GM23338 (cell line): ENCODE data around the gene EIF2B5. TPM values are rescaled to one million over a fixed set of nuclear protein-coding genes. Genes with fewer than 3 reads are reported as not detected.

ENCODE experiments used
- ATAC-seq: fragments of 200-7000 bp; cut with Tn5 transposase; 3 replicates; pipeline ENCODE4 v1.9.1; 2020
- DNase-seq: peaks from one replicate; pipeline ENCODE4 v3.0.0-alpha.2; 2015; ENCODE audit warnings: low spot score
- H2AFZ ChIP-seq: fragments of 200-600 bp; sonication (generic); 2 replicates; pipeline ENCODE4 v1.8.0; 2016; ENCODE audit warnings: antibody characterized with exemption, mild to moderate bottlenecking, moderate library complexity
- H3F3A ChIP-seq: fragments of 200-600 bp; sonication (generic); replicated peaks from 2 replicates; pipeline ENCODE4 v1.8.0; 2017; ENCODE audit warnings: antibody characterized with exemption, mixed run types, low read depth
- H3K27ac ChIP-seq: fragments of 200-600 bp; sonication (generic); 2 replicates; pipeline ENCODE4 v1.6.1; 2016; ENCODE audit warnings: low read depth
- H3K27me3 ChIP-seq: fragments of 200-600 bp; sonication (generic); 2 replicates; pipeline ENCODE4 v1.8.0; 2016; ENCODE audit warnings: mild to moderate bottlenecking, mixed run types, moderate library complexity; ENCODE audit not compliant: insufficient read depth
- H3K36me3 ChIP-seq: fragments of 200-600 bp; sonication (generic); 2 replicates; pipeline ENCODE4 v1.8.0; 2016; ENCODE audit warnings: mild to moderate bottlenecking; ENCODE audit not compliant: insufficient read depth
- H3K4me1 ChIP-seq: fragments of 200-600 bp; sonication (generic); 2 replicates; pipeline ENCODE4 v1.8.0; 2016; ENCODE audit warnings: mild to moderate bottlenecking, moderate library complexity; ENCODE audit not compliant: insufficient read depth
- H3K4me2 ChIP-seq: fragments of 200-600 bp; sonication (generic); 2 replicates; pipeline ENCODE4 v1.7.1; 2017; ENCODE audit warnings: mixed run types
- H3K4me3 ChIP-seq: fragments of 200-600 bp; sonication (generic); 2 replicates; pipeline ENCODE4 v1.6.1; 2016; ENCODE audit warnings: mixed run types
- H3K79me2 ChIP-seq: fragments of 200-600 bp; sonication (generic); replicated peaks from 2 replicates; pipeline ENCODE4 v1.8.0; 2017; ENCODE audit warnings: mild to moderate bottlenecking; ENCODE audit not compliant: insufficient read depth
- H3K9me2 ChIP-seq: fragments of 200-600 bp; sonication (generic); 2 replicates; pipeline ENCODE4 v1.8.0; 2017; ENCODE audit not compliant: insufficient read depth
- H4K20me1 ChIP-seq: fragments of 200-600 bp; sonication (generic); replicated peaks from 2 replicates; pipeline ENCODE4 v1.8.0; 2017; ENCODE audit warnings: mild to moderate bottlenecking; ENCODE audit not compliant: insufficient read depth
- H3K27ac Mint-ChIP-seq: 2 replicates; pipeline ENCODE4 v1.8.0; 2020; ENCODE audit warnings: inconsistent platforms, mild to moderate bottlenecking, moderate library complexity, mixed read lengths
- H3K27me3 Mint-ChIP-seq: 3 replicates; pipeline ENCODE4 v1.8.0; 2022; ENCODE audit warnings: low read depth, mild to moderate bottlenecking, moderate library complexity, mixed read lengths, inconsistent platforms; ENCODE audit not compliant: insufficient read depth, poor library complexity
- H3K36me3 Mint-ChIP-seq: 3 replicates; pipeline ENCODE4 v1.8.0; 2021; ENCODE audit warnings: low read depth, mild to moderate bottlenecking, inconsistent platforms, moderate library complexity, mixed read lengths
- H3K4me1 Mint-ChIP-seq: 3 replicates; pipeline ENCODE4 v1.8.0; 2020; ENCODE audit warnings: mild to moderate bottlenecking, inconsistent platforms, mixed read lengths
- H3K4me3 Mint-ChIP-seq: 3 replicates; pipeline ENCODE4 v1.8.0; 2021; ENCODE audit warnings: moderate library complexity, mild to moderate bottlenecking, inconsistent platforms, mixed read lengths
- H3K9me3 Mint-ChIP-seq: 3 replicates; pipeline ENCODE4 v1.8.0; 2020; ENCODE audit warnings: moderate library complexity, mild to moderate bottlenecking, inconsistent platforms, mixed read lengths
- CREB1 ChIP-seq: fragments of 250-450 bp; sonication (Bioruptor Pico); IDR thresholded peaks from 2 replicates; pipeline ENCODE4 v1.5.0; 2020; ENCODE audit warnings: low read depth, mild to moderate bottlenecking, moderate library complexity
- NANOG ChIP-seq: IDR thresholded peaks from 2 replicates; pipeline ENCODE4 v1.6.1; 2016; ENCODE audit warnings: antibody characterized with exemption, borderline replicate concordance
- POLR2AphosphoS5 ChIP-seq: IDR thresholded peaks from 2 replicates; pipeline ENCODE4 v1.6.1; 2016; ENCODE audit warnings: antibody characterized with exemption, low read depth
- STAT1 ChIP-seq: IDR thresholded peaks from one replicate; pipeline ENCODE4 v1.6.1; 2016; ENCODE audit warnings: antibody characterized with exemption; ENCODE audit not compliant: unreplicated experiment
- ZNF114 ChIP-seq: fragments of 250-450 bp; sonication (Bioruptor Pico); IDR thresholded peaks from 2 replicates; pipeline ENCODE4 v1.5.0; 2020; ENCODE audit warnings: mild to moderate bottlenecking, moderate library complexity
- polyA plus RNA-seq: library from polyadenylated mRNA; unstranded; fragments of >200 nt; fragmentation: Nextera tagmentation; extraction: Ambion mirVana; gene quantifications from 2 replicates; pipeline ENCODE4 v1.2.1, GENCODE V29; 2016
- total RNA-seq: library from RNA; depleted of rRNA; stranded (reverse); fragments of >200 nt; shearing (Covaris generic); gene quantifications from 2 replicates; pipeline ENCODE4 v1.2.3, GENCODE V29; 2014
- TF ChIP-seq, protein P1 (sequence below), 2 experiments: fragments of 200-600 bp in 1 of 2; sonication (generic) in 1 of 2; conservative IDR thresholded peaks; 2 replicates each; pipeline versions ENCODE4 v1.5.1 to v1.6.1; 2016 to 2017; ENCODE audit warnings: antibody characterized with exemption in 2 of 2, low read depth in 2 of 2, mild to moderate bottlenecking in 2 of 2, moderate library complexity in 1 of 2
- TF ChIP-seq, protein P2 (sequence below): IDR thresholded peaks from one replicate; pipeline ENCODE4 v1.6.1; 2018; ENCODE audit warnings: antibody characterized with exemption; ENCODE audit not compliant: unreplicated experiment
- TF ChIP-seq, protein P3 (sequence below): fragments of 250-450 bp; sonication (Bioruptor Pico); IDR thresholded peaks from 2 replicates; pipeline ENCODE4 v1.5.0; 2020; ENCODE audit warnings: mild to moderate bottlenecking, moderate library complexity

Gene EIF2B5
- total and polyA plus RNA-seq, 2 experiments from 2014 or later, result 26.4 to 43.3 TPM

DNA sequence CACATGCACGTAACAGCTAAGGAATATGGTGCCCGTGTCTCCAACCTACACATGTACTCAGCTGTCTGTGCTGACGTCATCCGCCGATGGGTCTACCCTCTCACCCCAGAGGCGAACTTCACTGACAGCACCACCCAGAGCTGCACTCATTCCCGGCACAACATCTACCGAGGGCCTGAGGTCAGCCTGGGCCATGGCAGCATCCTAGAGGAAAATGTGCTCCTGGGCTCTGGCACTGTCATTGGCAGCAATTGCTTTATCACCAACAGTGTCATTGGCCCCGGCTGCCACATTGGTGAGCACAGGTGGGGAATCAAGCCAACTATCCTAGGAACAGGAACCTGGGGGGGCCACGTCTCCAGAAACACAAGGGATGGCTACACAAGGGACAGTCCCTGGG lies 5.3 kb downstream of the EIF2B5 start:
- Mint-ChIP-seq H3K4me1 (peaks cover 12% of the 10 kb centered on the region), H3K36me3 (peaks cover 59% of the 10 kb centered on the region), H3K9me3 (no peaks in the 10 kb centered on the region), H3K4me3 (no peak overlapping the region), H3K27ac (no peak overlapping the region), H3K27me3 (peaks cover 2% of the 10 kb centered on the region)
- TF ChIP-seq, protein P1, sequence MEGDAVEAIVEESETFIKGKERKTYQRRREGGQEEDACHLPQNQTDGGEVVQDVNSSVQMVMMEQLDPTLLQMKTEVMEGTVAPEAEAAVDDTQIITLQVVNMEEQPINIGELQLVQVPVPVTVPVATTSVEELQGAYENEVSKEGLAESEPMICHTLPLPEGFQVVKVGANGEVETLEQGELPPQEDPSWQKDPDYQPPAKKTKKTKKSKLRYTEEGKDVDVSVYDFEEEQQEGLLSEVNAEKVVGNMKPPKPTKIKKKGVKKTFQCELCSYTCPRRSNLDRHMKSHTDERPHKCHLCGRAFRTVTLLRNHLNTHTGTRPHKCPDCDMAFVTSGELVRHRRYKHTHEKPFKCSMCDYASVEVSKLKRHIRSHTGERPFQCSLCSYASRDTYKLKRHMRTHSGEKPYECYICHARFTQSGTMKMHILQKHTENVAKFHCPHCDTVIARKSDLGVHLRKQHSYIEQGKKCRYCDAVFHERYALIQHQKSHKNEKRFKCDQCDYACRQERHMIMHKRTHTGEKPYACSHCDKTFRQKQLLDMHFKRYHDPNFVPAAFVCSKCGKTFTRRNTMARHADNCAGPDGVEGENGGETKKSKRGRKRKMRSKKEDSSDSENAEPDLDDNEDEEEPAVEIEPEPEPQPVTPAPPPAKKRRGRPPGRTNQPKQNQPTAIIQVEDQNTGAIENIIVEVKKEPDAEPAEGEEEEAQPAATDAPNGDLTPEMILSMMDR (conservative IDR thresholded peaks at IDR 0.05; ENCODE audit: low read depth in 2 of 2), result no peak
- TF ChIP-seq, protein P2, sequence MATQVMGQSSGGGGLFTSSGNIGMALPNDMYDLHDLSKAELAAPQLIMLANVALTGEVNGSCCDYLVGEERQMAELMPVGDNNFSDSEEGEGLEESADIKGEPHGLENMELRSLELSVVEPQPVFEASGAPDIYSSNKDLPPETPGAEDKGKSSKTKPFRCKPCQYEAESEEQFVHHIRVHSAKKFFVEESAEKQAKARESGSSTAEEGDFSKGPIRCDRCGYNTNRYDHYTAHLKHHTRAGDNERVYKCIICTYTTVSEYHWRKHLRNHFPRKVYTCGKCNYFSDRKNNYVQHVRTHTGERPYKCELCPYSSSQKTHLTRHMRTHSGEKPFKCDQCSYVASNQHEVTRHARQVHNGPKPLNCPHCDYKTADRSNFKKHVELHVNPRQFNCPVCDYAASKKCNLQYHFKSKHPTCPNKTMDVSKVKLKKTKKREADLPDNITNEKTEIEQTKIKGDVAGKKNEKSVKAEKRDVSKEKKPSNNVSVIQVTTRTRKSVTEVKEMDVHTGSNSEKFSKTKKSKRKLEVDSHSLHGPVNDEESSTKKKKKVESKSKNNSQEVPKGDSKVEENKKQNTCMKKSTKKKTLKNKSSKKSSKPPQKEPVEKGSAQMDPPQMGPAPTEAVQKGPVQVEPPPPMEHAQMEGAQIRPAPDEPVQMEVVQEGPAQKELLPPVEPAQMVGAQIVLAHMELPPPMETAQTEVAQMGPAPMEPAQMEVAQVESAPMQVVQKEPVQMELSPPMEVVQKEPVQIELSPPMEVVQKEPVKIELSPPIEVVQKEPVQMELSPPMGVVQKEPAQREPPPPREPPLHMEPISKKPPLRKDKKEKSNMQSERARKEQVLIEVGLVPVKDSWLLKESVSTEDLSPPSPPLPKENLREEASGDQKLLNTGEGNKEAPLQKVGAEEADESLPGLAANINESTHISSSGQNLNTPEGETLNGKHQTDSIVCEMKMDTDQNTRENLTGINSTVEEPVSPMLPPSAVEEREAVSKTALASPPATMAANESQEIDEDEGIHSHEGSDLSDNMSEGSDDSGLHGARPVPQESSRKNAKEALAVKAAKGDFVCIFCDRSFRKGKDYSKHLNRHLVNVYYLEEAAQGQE, result no peak
- TF ChIP-seq STAT1 (no peak), CREB1 (no peak), NANOG (no peak), POLR2AphosphoS5 (no peak), ZNF114 (CRISPR knock-in tag) (no peak)
- TF ChIP-seq, protein P3, sequence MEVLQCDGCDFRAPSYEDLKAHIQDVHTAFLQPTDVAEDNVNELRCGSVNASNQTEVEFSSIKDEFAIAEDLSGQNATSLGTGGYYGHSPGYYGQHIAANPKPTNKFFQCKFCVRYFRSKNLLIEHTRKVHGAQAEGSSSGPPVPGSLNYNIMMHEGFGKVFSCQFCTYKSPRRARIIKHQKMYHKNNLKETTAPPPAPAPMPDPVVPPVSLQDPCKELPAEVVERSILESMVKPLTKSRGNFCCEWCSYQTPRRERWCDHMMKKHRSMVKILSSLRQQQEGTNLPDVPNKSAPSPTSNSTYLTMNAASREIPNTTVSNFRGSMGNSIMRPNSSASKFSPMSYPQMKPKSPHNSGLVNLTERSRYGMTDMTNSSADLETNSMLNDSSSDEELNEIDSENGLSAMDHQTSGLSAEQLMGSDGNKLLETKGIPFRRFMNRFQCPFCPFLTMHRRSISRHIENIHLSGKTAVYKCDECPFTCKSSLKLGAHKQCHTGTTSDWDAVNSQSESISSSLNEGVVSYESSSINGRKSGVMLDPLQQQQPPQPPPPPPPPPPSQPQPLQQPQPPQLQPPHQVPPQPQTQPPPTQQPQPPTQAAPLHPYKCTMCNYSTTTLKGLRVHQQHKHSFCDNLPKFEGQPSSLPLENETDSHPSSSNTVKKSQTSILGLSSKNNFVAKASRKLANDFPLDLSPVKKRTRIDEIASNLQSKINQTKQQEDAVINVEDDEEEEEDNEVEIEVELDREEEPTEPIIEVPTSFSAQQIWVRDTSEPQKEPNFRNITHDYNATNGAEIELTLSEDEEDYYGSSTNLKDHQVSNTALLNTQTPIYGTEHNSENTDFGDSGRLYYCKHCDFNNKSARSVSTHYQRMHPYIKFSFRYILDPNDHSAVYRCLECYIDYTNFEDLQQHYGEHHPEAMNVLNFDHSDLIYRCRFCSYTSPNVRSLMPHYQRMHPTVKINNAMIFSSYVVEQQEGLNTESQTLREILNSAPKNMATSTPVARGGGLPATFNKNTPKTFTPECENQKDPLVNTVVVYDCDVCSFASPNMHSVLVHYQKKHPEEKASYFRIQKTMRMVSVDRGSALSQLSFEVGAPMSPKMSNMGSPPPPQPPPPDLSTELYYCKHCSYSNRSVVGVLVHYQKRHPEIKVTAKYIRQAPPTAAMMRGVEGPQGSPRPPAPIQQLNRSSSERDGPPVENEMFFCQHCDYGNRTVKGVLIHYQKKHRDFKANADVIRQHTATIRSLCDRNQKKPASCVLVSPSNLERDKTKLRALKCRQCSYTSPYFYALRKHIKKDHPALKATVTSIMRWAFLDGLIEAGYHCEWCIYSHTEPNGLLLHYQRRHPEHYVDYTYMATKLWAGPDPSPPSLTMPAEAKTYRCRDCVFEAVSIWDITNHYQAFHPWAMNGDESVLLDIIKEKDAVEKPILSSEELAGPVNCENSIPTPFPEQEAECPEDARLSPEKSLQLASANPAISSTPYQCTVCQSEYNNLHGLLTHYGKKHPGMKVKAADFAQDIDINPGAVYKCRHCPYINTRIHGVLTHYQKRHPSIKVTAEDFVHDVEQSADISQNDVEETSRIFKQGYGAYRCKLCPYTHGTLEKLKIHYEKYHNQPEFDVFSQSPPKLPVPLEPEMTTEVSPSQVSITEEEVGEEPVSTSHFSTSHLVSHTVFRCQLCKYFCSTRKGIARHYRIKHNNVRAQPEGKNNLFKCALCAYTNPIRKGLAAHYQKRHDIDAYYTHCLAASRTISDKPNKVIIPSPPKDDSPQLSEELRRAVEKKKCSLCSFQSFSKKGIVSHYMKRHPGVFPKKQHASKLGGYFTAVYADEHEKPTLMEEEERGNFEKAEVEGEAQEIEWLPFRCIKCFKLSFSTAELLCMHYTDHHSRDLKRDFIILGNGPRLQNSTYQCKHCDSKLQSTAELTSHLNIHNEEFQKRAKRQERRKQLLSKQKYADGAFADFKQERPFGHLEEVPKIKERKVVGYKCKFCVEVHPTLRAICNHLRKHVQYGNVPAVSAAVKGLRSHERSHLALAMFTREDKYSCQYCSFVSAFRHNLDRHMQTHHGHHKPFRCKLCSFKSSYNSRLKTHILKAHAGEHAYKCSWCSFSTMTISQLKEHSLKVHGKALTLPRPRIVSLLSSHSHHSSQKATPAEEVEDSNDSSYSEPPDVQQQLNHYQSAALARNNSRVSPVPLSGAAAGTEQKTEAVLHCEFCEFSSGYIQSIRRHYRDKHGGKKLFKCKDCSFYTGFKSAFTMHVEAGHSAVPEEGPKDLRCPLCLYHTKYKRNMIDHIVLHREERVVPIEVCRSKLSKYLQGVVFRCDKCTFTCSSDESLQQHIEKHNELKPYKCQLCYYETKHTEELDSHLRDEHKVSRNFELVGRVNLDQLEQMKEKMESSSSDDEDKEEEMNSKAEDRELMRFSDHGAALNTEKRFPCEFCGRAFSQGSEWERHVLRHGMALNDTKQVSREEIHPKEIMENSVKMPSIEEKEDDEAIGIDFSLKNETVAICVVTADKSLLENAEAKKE (CRISPR knock-in tag), result no peak
- Histone ChIP-seq H3K79me2 (peaks cover 36% of the 10 kb centered on the region), H3K9me2 (no peaks in the 10 kb centered on the region), H3K4me2 (no peak overlapping the region), H3K36me3 (peaks cover 15% of the 10 kb centered on the region), H3K27ac (no peak overlapping the region), H3K4me1 (peaks cover 7% of the 10 kb centered on the region; the same call in 1 of the 2 replicates), H3F3A (no peaks in the 10 kb centered on the region), H3K27me3 (no peaks in the 10 kb centered on the region), H4K20me1 (peaks cover 4% of the 10 kb centered on the region), H2AFZ (no peak overlapping the region), H3K4me3 (no peak overlapping the region)
- DNase-seq, result no peak
- ATAC-seq, result no peak
